MM.1S (cell line): ENCODE results near the gene METTL18.
A peak's percentile ranks its signal among the peaks of the same experiment; 100 is the strongest.

Source experiments
- DNase-seq: peaks from one replicate; pipeline ENCODE4 v3.0.0-alpha.2; 2015
- H2AFZ ChIP-seq: fragments of 300-600 bp; sonication (generic); 2 replicates; pipeline ENCODE4 v1.6.0; 2016; ENCODE audit warnings: antibody characterized with exemption, low read length
- H3F3A ChIP-seq: fragments of 300-600 bp; sonication (generic); 2 replicates; pipeline ENCODE4 v1.6.1; 2016; ENCODE audit warnings: mild to moderate bottlenecking, antibody characterized with exemption, low read length, moderate library complexity, mixed read lengths; ENCODE audit not compliant: insufficient read depth
- H3K27ac ChIP-seq: fragments of 300-600 bp; sonication (generic); 2 replicates; pipeline ENCODE4 v1.5.1; 2016; ENCODE audit warnings: mild to moderate bottlenecking, low read length
- H3K27me3 ChIP-seq: fragments of 300-600 bp; sonication (generic); replicated peaks from 2 replicates; pipeline ENCODE4 v1.6.0; 2016; ENCODE audit warnings: low read length; ENCODE audit not compliant: insufficient read depth
- H3K36me3 ChIP-seq: fragments of 300-600 bp; sonication (generic); replicated peaks from 2 replicates; pipeline ENCODE4 v1.6.1; 2016; ENCODE audit warnings: mild to moderate bottlenecking, low read length, mixed read lengths; ENCODE audit not compliant: insufficient read depth
- H3K4me1 ChIP-seq: fragments of 300-600 bp; sonication (generic); 2 replicates; pipeline ENCODE4 v1.6.1; 2016; ENCODE audit warnings: low read length, mixed read lengths
- H3K4me2 ChIP-seq: fragments of 300-600 bp; sonication (generic); 2 replicates; pipeline ENCODE4 v1.6.0; 2016; ENCODE audit warnings: low read depth, low read length
- H3K4me3 ChIP-seq: fragments of 300-600 bp; sonication (generic); 2 replicates; pipeline ENCODE4 v1.5.1; 2016; ENCODE audit warnings: low read length, mixed read lengths
- H3K79me2 ChIP-seq: fragments of 300-600 bp; sonication (generic); 2 replicates; pipeline ENCODE4 v1.6.1; 2016; ENCODE audit warnings: mixed run types, low read length, mixed read lengths
- H3K9ac ChIP-seq: fragments of 300-600 bp; sonication (generic); 2 replicates; pipeline ENCODE4 v1.6.1; 2016; ENCODE audit warnings: low read length, mixed read lengths
- H3K9me2 ChIP-seq: fragments of 300-600 bp; sonication (generic); replicated peaks from 2 replicates; pipeline ENCODE4 v1.6.1; 2016; ENCODE audit warnings: mild to moderate bottlenecking, low read length, mixed read lengths; ENCODE audit not compliant: insufficient read depth
- H3K9me3 ChIP-seq: fragments of 300-600 bp; sonication (generic); replicated peaks from 2 replicates; pipeline ENCODE4 v1.6.1; 2016; ENCODE audit warnings: mild to moderate bottlenecking, low read length, mixed read lengths; ENCODE audit not compliant: insufficient read depth
- H4K20me1 ChIP-seq: fragments of 300-600 bp; sonication (generic); 2 replicates; pipeline ENCODE4 v1.6.1; 2016; ENCODE audit warnings: mild to moderate bottlenecking, low read length, moderate library complexity, mixed read lengths; ENCODE audit not compliant: insufficient read depth
- CTCF ChIP-seq: fragments of 300-600 bp; sonication (generic); IDR thresholded peaks from 2 replicates; pipeline ENCODE4 v1.5.1; 2016; ENCODE audit warnings: antibody characterized with exemption, low read length, mixed read lengths
- EZH2 ChIP-seq: fragments of 300-600 bp; sonication (generic); optimal IDR thresholded peaks from 2 replicates; pipeline ENCODE3; 2017; ENCODE audit warnings: low read depth, mild to moderate bottlenecking, antibody characterized with exemption, low read length, mixed read lengths
- EZH2phosphoT487 ChIP-seq: fragments of 300-600 bp; sonication (generic); IDR thresholded peaks from 2 replicates; pipeline ENCODE4 v1.6.1; 2018; ENCODE audit warnings: antibody characterized with exemption, low read length

METTL18 gene

GRCh38 chr1:169809370-169810095 is 14.8 kb upstream of the METTL18 start:
- H3K4me1 ChIP-seq, result no peaks in the 10 kb centered on the region
- no peaks in the 10 kb centered on the region for H4K20me1 ChIP-seq
- H3K4me2 ChIP-seq, result no peak overlapping the region
- H3K9ac ChIP-seq, result no peak overlapping the region
- no peaks in the 10 kb centered on the region for H3K79me2 ChIP-seq
- no peaks in the 10 kb centered on the region for H3K27me3 ChIP-seq
- no peaks in the 10 kb centered on the region for H3F3A ChIP-seq
- H3K27ac ChIP-seq, result no peak overlapping the region
- TF ChIP-seq EZH2phosphoT487, result no peak
- peak; percentile 64 for TF ChIP-seq CTCF
- TF ChIP-seq EZH2, result no peak
- H2AFZ ChIP-seq, result no peak overlapping the region
- H3K36me3 ChIP-seq, result no peaks in the 10 kb centered on the region; the same call in 1 of the 2 replicates
- H3K9me2 ChIP-seq, result no peaks in the 10 kb centered on the region
- DNase-seq, result peak; percentile 42
- H3K4me3 ChIP-seq, result no peak overlapping the region
- H3K9me3 ChIP-seq, result no peaks in the 10 kb centered on the region

- Histone ChIP-seq H3F3A (no peaks in the 10 kb centered on the region), H3K36me3 (peaks cover 4% of the 10 kb centered on the region; the same call in 1 of the 2 replicates), H3K9ac (no peak overlapping the region), H3K4me3 (no peak overlapping the region), H4K20me1 (no peaks in the 10 kb centered on the region), H3K4me2 (no peak overlapping the region), H3K79me2 (peaks cover 2% of the 10 kb centered on the region), H3K4me1 (no peaks in the 10 kb centered on the region), H3K9me3 (no peaks in the 10 kb centered on the region), H3K27ac (no peak overlapping the region), H3K27me3 (no peaks in the 10 kb centered on the region), H3K9me2 (no peaks in the 10 kb centered on the region), H2AFZ (no peak overlapping the region)
- DNase-seq, result no peak
- no peak for TF ChIP-seq EZH2phosphoT487
- no peak for TF ChIP-seq CTCF
- TF ChIP-seq EZH2, result no peak
Measured at GRCh38 chr1:169804941-169805340, 10.2 kb upstream of the METTL18 start.

- H3K9me2 ChIP-seq, result no peaks in the 10 kb centered on the region
- no peak overlapping the region for H3K27ac ChIP-seq
- H3K79me2 ChIP-seq, result peaks cover 22% of the 10 kb centered on the region
- no peak for DNase-seq
- H3K9ac ChIP-seq, result no peak overlapping the region
- no peaks in the 10 kb centered on the region for H4K20me1 ChIP-seq
- no peaks in the 10 kb centered on the region for H3F3A ChIP-seq
- H3K4me3 ChIP-seq, result no peak overlapping the region
- no peaks in the 10 kb centered on the region for H3K4me1 ChIP-seq
- H3K4me2 ChIP-seq, result no peak overlapping the region
- H2AFZ ChIP-seq, result no peak overlapping the region
- no peaks in the 10 kb centered on the region for H3K27me3 ChIP-seq
- no peaks in the 10 kb centered on the region for H3K9me3 ChIP-seq
- TF ChIP-seq CTCF, result no peak
- no peak for TF ChIP-seq EZH2
- no peak for TF ChIP-seq EZH2phosphoT487
- H3K36me3 ChIP-seq, result peaks cover 4% of the 10 kb centered on the region; the same call in 1 of the 2 replicates
Measured at GRCh38 chr1:169802888-169803287, 8.2 kb upstream of the METTL18 start.
